Measurements from ENCODE around the gene FCRL5. TPM values are rescaled to one million over a fixed set of nuclear protein-coding genes. Genes with fewer than 3 reads are reported as not detected.
"Not testable (repeated sequence)": the region's sequence is repeated elsewhere in the genome, so short reads cannot be mapped to it uniquely, and the experiment has no call there.

The FCRL5 gene
- total RNA-seq, 4 donors from 2014 or later = 0.21 to 0.30 TPM; not detected in 2

DNA sequence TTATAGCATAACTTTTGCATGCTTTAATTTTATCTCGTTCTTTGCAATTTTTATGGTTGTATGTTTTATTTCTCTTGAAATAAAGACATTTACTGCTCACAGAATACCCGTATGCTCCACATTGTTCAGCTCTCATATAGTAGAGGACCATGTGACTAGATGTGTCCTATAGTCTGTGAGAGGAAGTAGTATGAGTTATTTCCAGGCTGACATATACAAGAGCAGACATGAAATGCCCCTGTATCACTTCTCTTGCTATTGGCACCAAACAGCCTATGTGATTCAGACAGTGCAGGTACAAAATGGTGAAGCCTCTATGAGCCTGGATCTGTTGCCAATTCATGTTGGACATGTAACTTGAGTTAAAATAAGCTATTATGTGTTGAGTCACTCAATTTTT is 5.8 kb upstream of the FCRL5 start:
- TF ChIP-seq POLR2A (IDR thresholded peaks at IDR 0.05) (no peak), EP300 (IDR thresholded peaks at IDR 0.05) (no peak)
- TF ChIP-seq, protein P1, sequence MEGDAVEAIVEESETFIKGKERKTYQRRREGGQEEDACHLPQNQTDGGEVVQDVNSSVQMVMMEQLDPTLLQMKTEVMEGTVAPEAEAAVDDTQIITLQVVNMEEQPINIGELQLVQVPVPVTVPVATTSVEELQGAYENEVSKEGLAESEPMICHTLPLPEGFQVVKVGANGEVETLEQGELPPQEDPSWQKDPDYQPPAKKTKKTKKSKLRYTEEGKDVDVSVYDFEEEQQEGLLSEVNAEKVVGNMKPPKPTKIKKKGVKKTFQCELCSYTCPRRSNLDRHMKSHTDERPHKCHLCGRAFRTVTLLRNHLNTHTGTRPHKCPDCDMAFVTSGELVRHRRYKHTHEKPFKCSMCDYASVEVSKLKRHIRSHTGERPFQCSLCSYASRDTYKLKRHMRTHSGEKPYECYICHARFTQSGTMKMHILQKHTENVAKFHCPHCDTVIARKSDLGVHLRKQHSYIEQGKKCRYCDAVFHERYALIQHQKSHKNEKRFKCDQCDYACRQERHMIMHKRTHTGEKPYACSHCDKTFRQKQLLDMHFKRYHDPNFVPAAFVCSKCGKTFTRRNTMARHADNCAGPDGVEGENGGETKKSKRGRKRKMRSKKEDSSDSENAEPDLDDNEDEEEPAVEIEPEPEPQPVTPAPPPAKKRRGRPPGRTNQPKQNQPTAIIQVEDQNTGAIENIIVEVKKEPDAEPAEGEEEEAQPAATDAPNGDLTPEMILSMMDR (IDR thresholded peaks at IDR 0.05) = no peak
- no peak overlapping the region for H3K4me3 ChIP-seq
- H3K9me3 ChIP-seq = no peaks in the 10 kb centered on the region
- no peaks in the 10 kb centered on the region for H3K36me3 ChIP-seq
- no peaks in the 10 kb centered on the region for H3K4me1 ChIP-seq
- no peak overlapping the region for H3K27ac ChIP-seq
- H3K27me3 ChIP-seq = no peaks in the 10 kb centered on the region
- no peak for DNase-seq (ENCODE audit: low spot score in 2 of 2)
- 56 to 76% methylated on average over 2 of the region's 2 CpGs for WGBS, 2 donors

DNA sequence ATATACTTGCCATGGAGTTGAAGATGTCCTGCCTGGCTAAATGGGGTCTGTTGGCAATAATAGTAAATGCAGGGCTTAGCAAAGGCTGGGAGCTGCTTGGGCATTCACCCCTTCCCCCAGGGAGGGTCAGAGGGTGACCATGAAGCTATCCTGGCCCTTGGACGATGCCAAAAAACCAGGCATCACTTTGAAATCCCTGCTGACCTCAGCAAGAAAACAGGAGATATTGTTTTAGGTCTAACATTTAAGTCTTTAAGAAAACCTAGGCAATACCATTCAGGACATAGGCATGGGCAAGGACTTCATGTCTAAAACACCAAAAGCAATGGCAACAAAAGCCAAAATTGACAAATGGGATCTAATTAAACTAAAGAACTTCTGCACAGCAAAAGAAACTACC is 4.2 kb downstream of the FCRL5 start:
- H3K36me3 ChIP-seq; H3K27ac ChIP-seq; DNase-seq (ENCODE audit: low spot score in 2 of 2); H3K4me3 ChIP-seq; H3K9me3 ChIP-seq; H3K27me3 ChIP-seq; H3K4me1 ChIP-seq: not testable (repeated sequence)
- 62 to 86% methylated on average over 1 of the region's 1 CpG for WGBS, 2 donors

DNA sequence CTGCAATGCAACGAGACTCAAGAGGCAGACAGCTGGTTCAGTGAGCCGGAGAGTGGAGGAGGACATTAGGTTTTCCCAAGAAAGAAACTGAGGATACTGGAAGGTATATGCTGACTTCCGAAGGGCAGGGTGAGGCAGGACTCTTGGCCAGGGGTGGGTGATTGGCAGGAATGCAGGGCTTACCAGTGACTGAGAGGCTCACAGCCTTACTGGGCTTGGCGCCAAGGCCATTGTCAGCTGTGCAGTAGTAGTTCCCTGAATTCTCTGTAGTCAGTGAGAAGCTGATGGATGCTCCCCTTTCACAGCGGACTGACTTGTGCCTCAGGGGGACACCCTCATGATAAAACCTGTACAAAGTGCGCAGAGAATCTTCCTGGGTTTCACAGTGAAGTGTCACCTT is 9.6 kb downstream of the FCRL5 start:
- DNase-seq (ENCODE audit: low spot score in 2 of 2) = no peak
- Histone ChIP-seq H3K36me3 (no peaks in the 10 kb centered on the region), H3K27ac (no peak overlapping the region), H3K4me1 (no peaks in the 10 kb centered on the region), H3K9me3 (no peaks in the 10 kb centered on the region), H3K27me3 (no peaks in the 10 kb centered on the region), H3K4me3 (no peak overlapping the region)
- 73% methylated on average over 6 of the region's 6 CpGs for whole genome bisulfite sequencing, 2 donors
- TF ChIP-seq EP300 (IDR thresholded peaks at IDR 0.05) = no peak

DNA sequence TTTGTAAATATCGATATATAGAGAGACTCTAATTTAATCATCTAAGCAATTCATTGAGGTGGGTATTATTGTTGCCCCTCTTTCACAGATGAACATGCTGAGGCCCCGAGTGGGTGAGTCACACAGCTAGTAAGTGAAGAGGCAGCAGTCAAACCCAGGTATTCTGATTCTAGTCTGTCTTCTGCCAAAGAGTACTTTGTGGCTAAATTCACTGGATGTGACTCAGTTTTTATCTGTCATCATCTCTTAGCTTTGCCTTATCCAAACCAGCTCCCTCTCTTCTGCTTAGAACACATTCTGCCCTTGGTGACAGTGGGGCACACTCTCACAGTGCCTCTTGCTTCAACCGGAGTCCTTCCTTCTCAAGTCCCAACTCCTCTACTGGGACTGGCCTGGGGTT is 11.5 kb downstream of the FCRL5 start:
- 89 to 90% methylated on average over 3 of the region's 3 CpGs for WGBS, 2 donors

DNA sequence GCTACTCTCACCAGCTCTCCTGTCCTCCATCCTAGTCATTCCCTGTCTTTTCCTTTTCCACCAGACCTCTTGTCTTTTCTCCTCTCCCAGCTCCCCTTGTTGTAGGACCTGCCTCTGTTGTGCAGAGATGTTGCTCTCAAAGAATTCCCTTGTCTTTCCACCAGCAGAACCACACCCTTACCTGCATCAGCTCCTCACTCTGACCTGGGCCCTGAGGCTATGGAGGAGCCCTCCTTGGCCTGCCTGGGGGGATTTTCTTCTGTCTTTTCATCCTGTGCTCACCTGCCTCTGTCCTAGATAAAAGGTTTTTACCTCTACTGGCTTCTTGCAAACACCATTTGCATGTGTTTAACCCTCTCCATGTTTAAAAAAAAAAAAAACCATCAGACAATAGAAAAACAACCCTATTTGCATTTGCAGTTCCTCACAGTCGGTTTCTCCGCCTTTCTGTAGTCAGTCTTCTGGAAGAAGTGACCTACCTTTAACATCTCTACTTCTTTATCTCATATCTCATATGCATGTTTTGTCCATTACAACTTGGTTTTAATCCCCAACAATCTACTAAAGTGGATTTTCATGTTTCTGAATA is 12.1 kb downstream of the FCRL5 start:
- Histone ChIP-seq H3K4me1 (no peaks in the 10 kb centered on the region), H3K4me3 (no peak overlapping the region), H3K9me3 (no peaks in the 10 kb centered on the region), H3K36me3 (no peaks in the 10 kb centered on the region), H3K27ac (no peak overlapping the region), H3K27me3 (no peaks in the 10 kb centered on the region)
- 8 to 18% methylated on average over 2 of the region's 2 CpGs for WGBS, 2 donors
- TF ChIP-seq EP300 (IDR thresholded peaks at IDR 0.05) (no peak), POLR2A (IDR thresholded peaks at IDR 0.05) (no peak)
- TF ChIP-seq, protein P1 (IDR thresholded peaks at IDR 0.05) = no peak
- no peak for DNase-seq (ENCODE audit: low spot score in 2 of 2)

More for the DNA sequence above, 11.5 kb downstream of the FCRL5 start:
- TF ChIP-seq POLR2A (IDR thresholded peaks at IDR 0.05) (no peak), EP300 (IDR thresholded peaks at IDR 0.05) (no peak)
- TF ChIP-seq, protein P1 (IDR thresholded peaks at IDR 0.05) = no peak
- Histone ChIP-seq H3K4me3 (no peak overlapping the region), H3K4me1 (no peaks in the 10 kb centered on the region), H3K9me3 (no peaks in the 10 kb centered on the region), H3K36me3 (no peaks in the 10 kb centered on the region), H3K27ac (no peak overlapping the region), H3K27me3 (no peaks in the 10 kb centered on the region)
- DNase-seq (ENCODE audit: low spot score in 2 of 2) = no peak

DNA sequence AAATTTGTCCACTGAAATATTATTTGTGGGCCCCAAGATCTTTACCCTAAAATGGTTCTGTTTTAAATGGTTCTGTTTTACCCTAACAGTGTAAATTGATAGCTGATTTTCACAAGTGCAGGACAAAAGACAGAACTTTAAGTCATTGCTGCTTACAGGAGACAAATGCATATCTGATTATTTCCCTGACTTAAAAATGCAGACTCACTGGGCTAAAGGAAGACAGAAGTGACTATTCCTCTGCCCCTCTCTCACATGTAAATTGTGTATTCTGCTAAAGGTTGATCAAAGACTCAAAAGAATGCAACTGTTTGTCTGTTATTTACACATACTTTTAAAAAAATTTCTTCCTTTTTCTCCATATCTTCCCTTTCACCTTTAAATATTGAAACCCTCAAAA is 12.7 kb downstream of the FCRL5 start:
- DNase-seq (ENCODE audit: low spot score in 2 of 2) = no peak
- no peaks in the 10 kb centered on the region for H3K4me1 ChIP-seq
- H3K4me3 ChIP-seq = no peak overlapping the region
- H3K36me3 ChIP-seq = no peaks in the 10 kb centered on the region
- no peak overlapping the region for H3K27ac ChIP-seq
- no peaks in the 10 kb centered on the region for H3K27me3 ChIP-seq
- no peak for TF ChIP-seq POLR2A (IDR thresholded peaks at IDR 0.05)
- TF ChIP-seq, protein P1 (IDR thresholded peaks at IDR 0.05) = no peak
- H3K9me3 ChIP-seq = no peaks in the 10 kb centered on the region
